PC-3 (cell line): ENCODE results near the gene IER3. TPM values are rescaled to one million over a fixed set of nuclear protein-coding genes. Genes with fewer than 3 reads are reported as not detected.

Experiments
- ATAC-seq: fragments of 200-7000 bp; cut with Tn5 transposase; 2 replicates; pipeline ENCODE4 v1.9.1; 2020; ENCODE audit warnings: mild to moderate bottlenecking, moderate library complexity
- BruUV-seq: library from RNA; stranded (reverse); fragments of 400-500 nt; replicated peaks from 2 replicates; lab custom pipeline; 2021; lab: Mats Ljungman, UMichigan
- CTCF ChIA-PET: fragments of 300-600 bp; sonication (Branson Sonifier 250); formaldehyde crosslinking; loops from one replicate; lab custom pipeline; 2022; ENCODE audit warnings: antibody characterized with exemption; lab: Charles Lee
- POLR2A ChIA-PET: fragments of 300-600 bp; sonication (Branson Sonifier 250); formaldehyde crosslinking; loops from one replicate; lab custom pipeline; 2022; ENCODE audit warnings: antibody characterized with exemption; ENCODE audit not compliant: unreplicated experiment; lab: Charles Lee
- DNase-seq: peaks from one replicate; pipeline ENCODE4 v3.0.0-alpha.2; 2015
- H2AFZ ChIP-seq: fragments of 300-600 bp; sonication (generic); 2 replicates; pipeline ENCODE4 v1.6.0; 2016; ENCODE audit warnings: antibody characterized with exemption, low read length
- H3F3A ChIP-seq: fragments of 300-600 bp; sonication (generic); one replicate; pipeline ENCODE4 v1.6.0; 2017; ENCODE audit warnings: antibody characterized with exemption, low read length, control low read depth, mild to moderate bottlenecking; ENCODE audit not compliant: unreplicated experiment
- H3K27ac ChIP-seq: fragments of 300-600 bp; sonication (generic); 2 replicates; pipeline ENCODE4 v1.5.1; 2016; ENCODE audit warnings: mild to moderate bottlenecking, low read length
- H3K27me3 ChIP-seq: fragments of 300-600 bp; sonication (generic); 2 replicates; pipeline ENCODE4 v1.6.1; 2016; ENCODE audit warnings: low read length, mixed read lengths
- H3K36me3 ChIP-seq: fragments of 300-600 bp; sonication (generic); 2 replicates; pipeline ENCODE4 v1.6.1; 2016; ENCODE audit warnings: low read depth, mixed run types, low read length, mixed read lengths
- H3K4me1 ChIP-seq: fragments of 300-600 bp; sonication (generic); 2 replicates; pipeline ENCODE4 v1.5.1; 2016; ENCODE audit warnings: low read length; ENCODE audit not compliant: insufficient read depth
- H3K4me2 ChIP-seq: fragments of 300-600 bp; sonication (generic); 2 replicates; pipeline ENCODE4 v1.6.0; 2016; ENCODE audit warnings: low read length
- H3K4me3 ChIP-seq: fragments of 300-600 bp; sonication (generic); 2 replicates; pipeline ENCODE4 v1.5.1; 2016; ENCODE audit warnings: mild to moderate bottlenecking, low read length, mixed read lengths
- H3K79me2 ChIP-seq: fragments of 300-600 bp; sonication (generic); 2 replicates; pipeline ENCODE4 v1.6.1; 2017; ENCODE audit warnings: low read length, mixed read lengths
- H3K9ac ChIP-seq: fragments of 300-600 bp; sonication (generic); 2 replicates; pipeline ENCODE4 v1.6.0; 2016; ENCODE audit warnings: mild to moderate bottlenecking, low read length
- H3K9me2 ChIP-seq: fragments of 300-600 bp; sonication (generic); replicated peaks from 2 replicates; pipeline ENCODE4 v1.6.1; 2016; ENCODE audit warnings: mixed run types, low read length, mixed read lengths
- H3K9me3 ChIP-seq: fragments of 300-600 bp; sonication (generic); 2 replicates; pipeline ENCODE4 v1.6.1; 2016; ENCODE audit warnings: low read length, mixed read lengths
- H4K20me1 ChIP-seq: fragments of 300-600 bp; sonication (generic); 2 replicates; pipeline ENCODE4 v1.6.1; 2016; ENCODE audit warnings: low read length, mixed read lengths
- CTCF ChIP-seq: fragments of 300-600 bp; sonication (generic); conservative IDR thresholded peaks from 2 replicates; pipeline ENCODE4 v1.5.1; 2017; ENCODE audit warnings: antibody characterized with exemption, low read depth, mild to moderate bottlenecking, low read length
- EZH2 ChIP-seq: fragments of 300-600 bp; sonication (generic); IDR thresholded peaks from one replicate; pipeline ENCODE4 v1.6.1; 2017; ENCODE audit warnings: antibody characterized with exemption, mild to moderate bottlenecking, low read length; ENCODE audit not compliant: unreplicated experiment
- EZH2phosphoT487 ChIP-seq: fragments of 300-600 bp; sonication (generic); IDR thresholded peaks from 2 replicates; pipeline ENCODE4 v1.6.1; 2018; ENCODE audit warnings: mild to moderate bottlenecking, antibody characterized with exemption, low read length, borderline replicate concordance
- intact Hi-C: fragments of 100-400 bp; cut with micrococcal nuclease; formaldehyde crosslinking; loops from 2 replicates; pipeline ENCODE4 v1.9.0; 2023
- total RNA-seq: library from RNA; depleted of rRNA; stranded (reverse); fragments of >200 nt; gene quantifications from 2 replicates; pipeline ENCODE4 v1.2.3, GENCODE V29; 2014

IER3 gene
- total RNA-seq, 1 experiment from 2014 or later, result 1,173 TPM

GRCh38 chr6:30761791-30762429, 17.6 kb upstream of the IER3 start:
- H3K4me3 ChIP-seq, result no peak overlapping the region
- intact Hi-C loops, result no loop called here

GRCh38 chr6:30760549-30760948, 16.2 kb upstream of the IER3 start:
- no peak overlapping the region for H3K4me3 ChIP-seq
- H3F3A ChIP-seq, result no peaks in the 10 kb centered on the region
- DNase-seq (no peak), ATAC-seq (no peak)
- H4K20me1 ChIP-seq, result no peaks in the 10 kb centered on the region
- H3K79me2 ChIP-seq, result no peaks in the 10 kb centered on the region
- H3K4me2 ChIP-seq, result no peak overlapping the region
- H3K36me3 ChIP-seq, result no peaks in the 10 kb centered on the region
- TF ChIP-seq EZH2, result no peak
- TF ChIP-seq EZH2phosphoT487, result no peak
- no peak for TF ChIP-seq CTCF
- no peaks in the 10 kb centered on the region for H3K27me3 ChIP-seq
- no peaks in the 10 kb centered on the region for H3K9me3 ChIP-seq
- H3K27ac ChIP-seq, result no peak overlapping the region
- ChIA-PET CTCF (no interaction called here), POLR2A (no interaction called here)
- no TSS peak for BruUV-seq
- no peak overlapping the region for H2AFZ ChIP-seq
- intact Hi-C loops, result no loop called here
- H3K9ac ChIP-seq, result no peak overlapping the region
- peaks cover 11% of the 10 kb centered on the region; the same call in 1 of the 2 replicates for H3K4me1 ChIP-seq
- H3K9me2 ChIP-seq, result no peaks in the 10 kb centered on the region

More at GRCh38 chr6:30761791-30762429, 17.6 kb upstream of the IER3 start:
- H3K79me2 ChIP-seq, result no peaks in the 10 kb centered on the region
- 0 out of 2 replicates have a peak overlapping the region, but pooled peaks have one; percentile 0 for H3K27ac ChIP-seq
- H3K9me2 ChIP-seq, result no peaks in the 10 kb centered on the region
- CTCF ChIA-PET, result interaction anchor here (0.6 to 0.7 kb wide), 2 partner anchors 26 to 66 kb away, joined by 5 to 8 read pairs; no protein-coding TSS in a partner anchor
- H4K20me1 ChIP-seq, result no peaks in the 10 kb centered on the region
- H2AFZ ChIP-seq, result no peak overlapping the region
- no peaks in the 10 kb centered on the region for H3K36me3 ChIP-seq
- H3K27me3 ChIP-seq, result no peaks in the 10 kb centered on the region
- DNase-seq, result no peak
- H3K4me1 ChIP-seq, result peaks cover 6% of the 10 kb centered on the region; the same call in 1 of the 2 replicates
- TF ChIP-seq EZH2phosphoT487 (no peak), CTCF (no peak), EZH2 (no peak)
- POLR2A ChIA-PET, result no interaction called here
- H3F3A ChIP-seq, result no peaks in the 10 kb centered on the region
- no TSS peak for BruUV-seq
- no peak overlapping the region for H3K9ac ChIP-seq
- H3K4me2 ChIP-seq, result no peak overlapping the region
- peak; percentile 42 for ATAC-seq
- H3K9me3 ChIP-seq, result no peaks in the 10 kb centered on the region

GRCh38 chr6:30759575-30760239, 15.4 kb upstream of the IER3 start:
- Histone ChIP-seq H4K20me1 (no peaks in the 10 kb centered on the region), H3K4me1 (peaks cover 19% of the 10 kb centered on the region), H3K27me3 (no peaks in the 10 kb centered on the region), H3K36me3 (no peaks in the 10 kb centered on the region), H3K27ac (no peak overlapping the region), H3K9me2 (no peaks in the 10 kb centered on the region), H3K79me2 (no peaks in the 10 kb centered on the region), H3K4me3 (no peak overlapping the region), H3K9me3 (no peaks in the 10 kb centered on the region), H3F3A (peaks cover 4% of the 10 kb centered on the region), H3K9ac (no peak overlapping the region), H2AFZ (no peak overlapping the region), H3K4me2 (no peak overlapping the region)
- intact Hi-C loops, result no loop called here
- ATAC-seq, result no peak
- no peak for TF ChIP-seq CTCF
- TF ChIP-seq EZH2phosphoT487, result no peak
- no peak for TF ChIP-seq EZH2
- peak; percentile 39 for DNase-seq
- POLR2A ChIA-PET, result interaction anchor here (0.6 kb wide), 1 partner anchor 21 kb away, joined by 4 read pairs; no protein-coding TSS in a partner anchor
- BruUV-seq, result no TSS peak
- CTCF ChIA-PET, result no interaction called here
